Amniotic epithelial cell (primary cell): ENCODE data around the gene VOPP1.
A peak's percentile ranks its signal among the peaks of the same experiment; 100 is the strongest.

Source experiments
- DNase-seq: peaks from one replicate; pipeline ENCODE4 v3.0.0-alpha.2; 2010; ENCODE audit warnings: low read depth

The VOPP1 gene

DNA sequence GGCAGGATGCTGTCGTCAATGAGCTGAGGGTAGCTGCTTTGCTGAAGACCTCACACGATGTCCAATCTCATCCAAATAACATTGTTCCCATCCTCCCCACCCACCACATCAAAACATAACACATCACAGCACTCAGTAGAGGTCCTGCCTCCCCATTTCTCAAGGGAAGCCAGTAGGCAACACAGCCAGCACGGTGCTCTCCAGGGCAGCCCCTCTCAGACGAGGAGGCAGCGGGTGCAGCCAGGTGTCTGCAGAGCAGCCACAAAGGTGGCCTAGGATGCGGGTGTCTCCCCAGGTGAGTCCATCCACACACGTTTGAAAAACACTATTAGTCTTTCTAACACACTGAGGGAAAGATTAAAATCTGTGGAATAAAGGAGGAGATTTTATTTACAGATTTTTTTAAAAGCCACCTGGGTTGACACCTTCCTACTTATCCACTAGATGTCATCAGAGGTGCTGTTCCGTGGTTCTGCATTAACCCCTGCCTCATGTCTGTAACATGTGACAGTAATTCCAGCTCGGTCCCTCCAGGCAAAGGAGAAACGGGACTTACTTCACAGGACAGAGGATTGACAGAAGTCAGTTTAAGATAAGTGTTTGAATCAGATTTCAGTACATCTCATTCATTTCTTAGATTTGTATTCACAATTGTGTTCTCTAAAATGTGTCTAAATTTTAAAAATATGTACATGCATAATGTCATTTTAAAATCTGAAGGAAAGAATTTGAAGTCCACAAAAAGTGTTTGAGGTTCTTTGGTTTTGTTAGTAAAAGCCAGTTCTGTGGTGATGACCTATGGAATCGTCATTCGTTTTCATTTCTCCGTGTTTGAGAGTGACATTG lies 139.1 kb downstream of the VOPP1 start:
- peak; percentile 46 for DNase-seq

DNA sequence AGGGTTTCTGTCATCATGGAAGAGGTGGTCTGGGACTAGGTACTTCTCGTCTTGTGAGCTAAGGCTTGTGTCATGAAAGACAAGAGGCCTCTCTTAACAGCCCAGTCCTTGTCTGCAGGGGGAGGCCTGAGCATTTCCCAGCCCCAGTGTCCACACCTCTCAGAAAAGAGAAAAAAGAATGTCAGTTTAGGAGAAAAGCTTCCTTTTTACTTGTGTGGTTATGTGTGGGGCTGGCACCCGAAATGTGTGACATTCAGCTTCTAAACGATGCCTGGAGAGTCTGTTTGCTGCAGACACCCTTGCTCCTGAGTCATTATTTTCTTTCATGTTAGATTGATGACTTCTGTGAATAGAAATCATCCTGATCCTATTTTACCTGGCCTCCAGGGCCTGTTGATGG lies 139.8 kb downstream of the VOPP1 start:
- no peak for DNase-seq

DNA sequence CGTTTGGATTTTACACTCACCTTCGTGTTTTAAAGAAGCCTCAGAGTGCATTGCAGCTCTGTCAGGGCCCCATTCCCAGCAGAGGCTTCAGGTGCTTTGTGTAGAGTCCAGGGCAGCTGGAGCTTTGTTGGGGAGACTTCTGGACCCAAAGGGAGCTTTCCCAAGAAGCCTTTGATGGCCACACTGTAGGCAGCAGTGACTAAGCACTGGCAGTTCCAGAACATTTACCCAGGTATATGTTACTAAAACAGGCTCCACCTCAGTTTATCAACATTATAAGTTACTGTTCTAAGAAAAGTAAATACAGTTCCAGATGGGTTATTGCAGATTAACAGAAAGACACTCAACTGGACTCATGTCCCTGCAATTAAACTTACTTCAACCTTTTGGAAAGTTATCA lies 140.4 kb downstream of the VOPP1 start:
- DNase-seq, result no peak

DNA sequence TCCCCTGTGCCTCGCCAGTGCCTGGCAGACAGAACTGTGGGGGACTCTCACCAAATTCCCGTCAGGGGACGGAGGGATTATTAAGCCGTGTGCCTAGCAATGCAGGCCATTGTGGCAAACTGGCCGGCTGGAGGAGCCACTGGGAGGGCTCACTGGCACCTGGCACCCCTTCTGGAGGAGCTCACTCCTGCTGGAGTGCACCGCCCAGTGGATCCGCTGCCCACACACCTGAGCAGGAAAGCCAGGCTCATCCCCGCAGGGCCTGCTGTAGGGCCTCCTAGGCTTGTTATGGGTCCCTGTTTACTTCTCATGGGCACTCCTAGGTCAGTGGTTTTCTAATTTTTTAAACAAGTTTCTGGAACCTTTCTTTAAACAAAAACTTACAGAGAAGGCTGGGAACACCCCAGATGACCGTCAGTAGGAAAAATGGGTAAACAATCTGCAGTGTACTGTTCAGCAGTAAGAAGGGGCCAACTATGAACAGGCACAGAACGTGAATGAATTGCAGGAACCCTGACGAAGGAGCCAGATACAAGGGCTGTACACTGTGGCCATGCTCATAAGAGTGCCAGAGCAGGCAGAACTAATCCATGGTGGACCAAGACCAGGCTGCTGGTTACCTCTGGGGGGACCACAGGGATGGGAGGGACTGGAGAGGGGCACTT lies 142.3 kb downstream of the VOPP1 start:
- no peak for DNase-seq

DNA sequence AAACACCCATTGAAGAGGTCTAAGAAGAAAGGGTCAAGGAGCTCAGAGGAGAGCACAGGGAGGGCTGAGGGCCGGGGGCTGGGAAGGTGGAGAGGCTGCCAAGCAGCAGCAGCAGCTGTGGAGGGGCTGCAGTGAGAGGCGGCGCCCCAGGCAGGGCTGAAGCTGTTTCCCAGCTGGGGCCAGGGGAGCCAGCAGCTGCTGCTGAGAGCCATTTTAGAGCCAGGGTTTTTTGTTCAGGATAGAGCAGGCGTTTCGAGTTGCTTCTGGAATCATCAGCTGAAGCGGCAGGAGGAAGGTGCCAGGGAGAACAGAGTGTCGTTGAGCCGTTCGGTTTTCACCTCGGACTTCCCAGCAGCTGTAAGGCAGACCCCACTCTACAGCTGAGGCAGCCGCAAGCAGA lies 144.5 kb downstream of the VOPP1 start:
- no peak for DNase-seq

DNA sequence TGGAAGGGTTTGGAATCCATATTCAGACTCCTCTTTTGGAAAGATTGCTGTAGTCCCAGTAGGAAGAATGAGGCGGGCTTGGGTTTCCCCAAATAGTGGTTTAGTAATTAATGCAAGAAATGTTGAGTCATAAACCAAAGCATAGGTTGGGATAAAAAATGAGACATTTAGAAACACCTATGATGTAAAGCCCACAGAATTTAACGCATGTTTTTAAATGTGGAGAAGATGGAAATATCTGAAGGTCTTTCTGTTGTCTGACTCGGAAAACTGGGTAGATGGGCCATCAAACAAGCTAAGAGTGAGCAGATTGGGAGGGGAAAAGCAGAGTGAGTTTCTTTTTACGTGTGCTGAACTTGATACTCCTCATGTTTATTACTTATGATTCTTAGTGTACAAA lies 145.0 kb downstream of the VOPP1 start:
- no peak for DNase-seq

DNA sequence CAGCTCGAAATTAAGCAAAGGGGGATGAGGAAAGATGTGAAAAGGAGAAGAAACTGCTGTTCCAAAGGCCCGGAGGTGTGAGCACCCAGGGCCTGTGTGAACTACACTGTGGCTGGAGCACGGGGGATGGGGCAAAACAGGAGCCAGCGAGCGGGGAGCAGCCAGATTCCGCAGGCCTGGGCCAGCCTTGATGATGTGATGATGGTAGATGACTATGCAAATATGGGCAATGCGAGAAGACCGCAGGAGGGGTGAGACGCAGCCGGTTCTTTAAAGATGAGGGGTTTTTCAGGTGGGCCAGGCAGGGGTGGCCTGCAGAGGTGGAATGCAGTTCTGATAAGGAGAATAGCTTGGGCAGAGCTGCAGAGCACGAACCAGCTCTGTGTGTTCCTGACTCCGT lies 145.6 kb downstream of the VOPP1 start:
- no peak for DNase-seq

DNA sequence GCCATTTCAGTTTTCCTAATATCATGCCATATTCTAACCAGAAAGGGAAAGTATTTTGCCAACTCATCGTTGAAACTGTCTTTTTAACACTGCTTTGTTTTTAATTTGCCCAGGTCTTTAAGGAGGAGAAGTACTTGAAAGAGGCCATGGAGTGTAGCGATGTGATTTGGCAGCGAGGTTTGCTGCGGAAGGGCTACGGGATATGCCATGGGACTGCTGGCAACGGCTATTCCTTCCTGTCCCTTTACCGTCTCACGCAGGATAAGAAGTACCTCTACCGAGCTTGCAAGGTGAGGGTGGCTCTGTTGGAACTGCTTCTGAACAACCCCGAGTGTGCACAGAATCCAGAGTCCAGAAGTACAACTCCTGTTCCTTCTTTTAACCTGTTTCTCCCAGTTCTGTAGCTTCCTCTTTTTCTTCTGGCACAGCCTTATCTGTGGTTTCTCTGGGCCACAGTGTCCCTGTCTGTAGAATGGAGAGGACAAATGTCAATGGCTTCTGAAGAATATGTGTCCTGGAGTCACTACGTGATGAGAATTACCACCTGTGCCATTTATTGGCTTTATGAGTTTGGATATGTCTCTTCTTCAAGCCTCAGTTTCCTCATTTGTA lies 147.1 kb downstream of the VOPP1 start:
- no peak for DNase-seq

DNA sequence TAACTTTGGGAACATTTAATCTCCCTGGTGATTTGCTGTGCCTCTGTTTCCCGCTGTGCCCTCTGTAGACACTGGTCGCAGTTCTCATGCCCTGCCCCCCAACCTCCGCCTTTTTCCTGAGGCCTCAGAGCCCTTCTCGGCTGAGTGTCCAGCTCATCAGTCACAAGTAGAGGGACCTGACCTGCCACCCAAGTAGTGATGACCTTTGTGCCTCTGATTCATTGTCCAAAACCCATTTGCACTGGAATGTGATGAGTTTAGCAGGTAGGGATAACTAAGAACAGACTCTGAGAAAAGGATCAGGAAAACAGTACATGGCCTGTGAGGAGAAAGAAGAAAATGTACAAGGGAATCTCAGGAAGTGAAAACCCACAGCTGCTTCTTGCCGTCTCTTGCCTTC lies 148.4 kb downstream of the VOPP1 start:
- no peak for DNase-seq

DNA sequence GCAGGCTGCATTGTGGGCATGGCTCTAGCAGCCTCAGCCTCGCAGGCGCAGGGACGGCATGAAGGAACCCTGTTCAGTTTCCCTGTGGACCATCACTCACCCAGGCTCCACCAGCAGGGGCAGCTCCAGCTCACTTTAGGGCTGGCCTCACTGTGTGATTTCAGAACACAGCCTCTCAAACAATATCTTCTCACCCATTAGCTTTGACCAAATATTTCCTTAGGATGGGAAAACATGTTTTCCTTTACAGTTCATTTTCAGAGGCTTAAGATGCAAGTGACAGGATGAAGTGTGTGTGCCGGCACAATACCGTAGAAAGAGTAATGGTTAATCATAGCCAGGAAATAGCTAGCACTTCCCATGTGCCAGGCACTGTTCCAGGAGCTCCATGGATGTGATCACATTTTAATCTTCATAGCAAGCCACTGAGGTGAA lies 149.0 kb downstream of the VOPP1 start:
- DNase-seq, result peak; percentile 15
